GM21723 (cell line): Measurements from ENCODE around the gene GDF2.

Experiments used
- ATAC-seq: cut with Tn5 transposase; IDR thresholded peaks from one replicate; pipeline ENCODE4 v1.9.1; 2021; ENCODE audit warnings: mild to moderate bottlenecking, moderate library complexity; ENCODE audit not compliant: unreplicated experiment

The GDF2 gene

DNA sequence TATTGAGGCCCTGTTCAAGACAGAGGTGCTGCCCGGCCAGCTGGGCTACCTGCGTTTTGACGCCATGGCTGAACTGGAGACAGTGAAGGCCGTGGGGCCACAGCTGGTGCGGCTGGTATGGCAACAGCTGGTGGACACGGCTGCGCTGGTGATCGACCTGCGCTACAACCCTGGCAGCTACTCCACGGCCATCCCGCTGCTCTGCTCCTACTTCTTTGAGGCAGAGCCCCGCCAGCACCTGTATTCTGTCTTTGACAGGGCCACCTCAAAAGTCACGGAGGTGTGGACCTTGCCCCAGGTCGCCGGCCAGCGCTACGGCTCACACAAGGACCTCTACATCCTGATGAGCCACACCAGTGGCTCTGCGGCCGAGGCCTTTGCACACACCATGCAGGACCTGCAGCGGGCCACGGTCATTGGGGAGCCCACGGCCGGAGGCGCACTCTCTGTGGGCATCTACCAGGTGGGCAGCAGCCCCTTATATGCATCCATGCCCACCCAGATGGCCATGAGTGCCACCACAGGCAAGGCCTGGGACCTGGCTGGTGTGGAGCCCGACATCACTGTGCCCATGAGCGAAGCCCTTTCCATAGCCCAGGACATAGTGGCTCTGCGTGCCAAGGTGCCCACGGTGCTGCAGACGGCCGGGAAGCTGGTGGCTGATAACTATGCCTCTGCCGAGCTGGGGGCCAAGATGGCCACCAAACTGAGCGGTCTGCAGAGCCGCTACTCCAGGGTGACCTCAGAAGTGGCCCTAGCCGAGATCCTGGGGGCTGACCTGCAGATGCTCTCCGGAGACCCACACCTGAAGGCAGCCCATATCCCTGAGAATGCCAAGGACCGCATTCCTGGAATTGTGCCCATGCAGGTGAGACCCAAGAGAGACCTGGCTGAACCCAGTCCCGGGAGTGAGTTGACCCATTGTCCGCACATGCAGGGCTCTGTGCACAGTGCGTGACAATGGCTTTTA lies 28.7 kb downstream of the GDF2 start:
- ATAC-seq, result no peak

DNA sequence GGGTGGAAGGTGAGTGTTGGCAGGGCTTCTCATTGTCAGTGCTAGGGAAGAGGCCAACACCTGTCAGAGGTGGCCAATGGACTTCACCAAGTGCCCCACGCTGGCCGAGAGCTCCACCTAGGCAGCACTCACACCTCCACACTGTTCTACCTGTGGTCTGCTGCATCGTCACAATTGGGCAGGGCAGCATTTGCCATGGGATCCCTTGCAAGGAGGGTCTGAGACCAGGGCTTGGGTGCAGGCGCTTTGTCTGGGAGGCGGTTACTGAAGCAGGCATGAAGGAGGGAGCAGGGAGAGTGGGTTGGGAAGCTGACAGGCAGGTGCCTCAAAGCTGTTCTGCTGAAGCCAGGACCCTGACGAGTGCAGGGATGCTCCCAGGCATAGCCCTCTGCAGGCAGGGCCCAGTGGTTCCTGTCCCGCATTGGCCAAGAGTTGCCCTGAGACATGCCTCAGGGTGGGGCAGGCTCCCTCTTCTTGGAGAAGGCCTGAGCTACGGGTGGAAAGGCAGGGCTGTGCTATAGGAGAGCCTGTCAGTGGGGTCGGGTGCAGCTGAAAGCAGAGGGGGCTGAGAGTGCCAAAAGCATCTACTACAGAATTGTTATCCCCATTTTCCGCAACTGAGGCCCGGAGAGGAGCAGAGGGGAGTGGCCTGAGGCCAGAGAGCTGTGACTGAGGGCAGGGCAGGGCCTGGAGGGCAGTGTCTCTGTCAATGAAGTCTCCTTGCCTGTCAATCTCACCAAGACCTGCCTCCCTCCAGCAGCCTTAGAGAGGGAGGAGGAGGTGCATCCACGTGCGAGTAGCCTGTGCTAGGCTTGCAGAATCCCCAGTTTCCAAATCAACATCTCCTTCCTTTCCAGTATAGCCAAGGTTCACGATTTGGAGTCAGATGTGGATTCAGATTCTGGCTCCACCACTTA lies 29.9 kb downstream of the GDF2 start:
- ATAC-seq, result no peak

DNA sequence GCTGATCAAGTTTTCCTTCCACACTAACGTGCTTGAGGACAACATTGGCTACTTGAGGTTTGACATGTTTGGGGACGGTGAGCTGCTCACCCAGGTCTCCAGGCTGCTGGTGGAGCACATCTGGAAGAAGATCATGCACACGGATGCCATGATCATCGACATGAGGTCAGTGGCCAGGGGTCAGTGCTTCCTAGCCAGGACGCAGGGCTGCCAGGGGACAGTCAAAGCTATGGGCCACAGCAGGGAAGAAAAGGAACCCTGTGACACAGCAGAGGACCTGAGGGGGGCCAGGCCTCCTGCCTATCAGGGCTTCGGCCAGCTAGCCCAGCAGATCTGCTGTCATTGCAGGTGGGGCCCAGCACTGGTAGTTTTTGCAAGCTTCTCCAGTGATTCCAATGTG lies 31.1 kb downstream of the GDF2 start:
- no peak for ATAC-seq

DNA sequence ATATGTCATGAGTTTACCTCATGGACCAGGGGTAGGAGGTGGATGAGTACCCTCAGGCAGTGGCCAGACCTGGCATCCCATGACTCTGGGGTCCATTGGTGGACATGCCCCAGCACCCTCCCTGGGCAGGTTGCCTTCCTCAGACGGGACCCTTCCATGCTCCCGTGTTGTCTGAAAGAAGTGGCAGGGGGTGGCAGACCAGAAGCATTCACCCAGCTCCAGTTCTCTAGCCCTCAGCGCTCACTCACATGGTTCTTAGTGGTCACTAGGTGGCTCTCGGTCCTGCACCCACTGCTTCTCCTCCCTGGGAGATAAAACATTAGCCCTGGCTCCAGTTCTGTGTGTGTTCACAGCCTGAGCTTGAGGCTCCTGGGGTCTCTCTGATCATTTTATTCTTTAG lies 31.9 kb downstream of the GDF2 start:
- ATAC-seq, result no peak

DNA sequence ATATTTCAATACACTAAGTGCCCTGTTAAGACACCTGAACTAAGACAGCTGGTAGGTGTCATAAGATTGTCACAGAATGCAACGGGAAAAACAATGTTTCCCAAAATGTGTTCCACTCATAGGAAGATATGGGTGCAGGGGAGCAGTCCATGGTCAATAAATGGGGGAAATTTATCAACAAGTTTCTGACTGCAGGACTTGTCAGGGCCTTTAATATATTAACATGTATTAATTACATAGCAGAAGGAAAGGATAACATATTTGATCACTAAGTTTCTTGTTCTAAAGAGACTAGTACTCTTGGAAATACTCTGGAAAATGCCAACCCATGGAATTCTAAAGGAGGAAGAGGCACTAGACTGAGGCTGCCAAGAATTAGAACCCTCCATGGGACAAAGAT lies 32.6 kb downstream of the GDF2 start:
- ATAC-seq, result no peak

DNA sequence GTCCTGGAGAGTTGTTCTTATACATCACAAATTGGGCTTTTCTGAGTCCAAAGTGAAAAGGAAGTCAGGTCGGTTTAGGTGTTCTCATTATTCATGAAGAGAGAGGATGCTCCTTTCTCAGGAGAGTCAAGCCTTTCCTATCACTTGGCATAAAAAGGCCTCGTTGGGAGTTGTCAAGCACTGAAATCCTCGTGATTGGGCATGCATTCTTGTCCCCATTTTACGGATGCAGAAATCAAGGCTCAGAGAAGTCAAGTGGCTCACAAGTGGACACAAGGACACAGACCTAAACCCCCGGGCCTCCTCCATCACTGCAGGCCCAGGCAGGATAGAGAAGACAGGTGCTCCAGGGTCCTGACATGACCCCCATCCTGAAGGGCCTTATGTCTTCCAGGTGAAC lies 34.5 kb downstream of the GDF2 start:
- no peak for ATAC-seq

DNA sequence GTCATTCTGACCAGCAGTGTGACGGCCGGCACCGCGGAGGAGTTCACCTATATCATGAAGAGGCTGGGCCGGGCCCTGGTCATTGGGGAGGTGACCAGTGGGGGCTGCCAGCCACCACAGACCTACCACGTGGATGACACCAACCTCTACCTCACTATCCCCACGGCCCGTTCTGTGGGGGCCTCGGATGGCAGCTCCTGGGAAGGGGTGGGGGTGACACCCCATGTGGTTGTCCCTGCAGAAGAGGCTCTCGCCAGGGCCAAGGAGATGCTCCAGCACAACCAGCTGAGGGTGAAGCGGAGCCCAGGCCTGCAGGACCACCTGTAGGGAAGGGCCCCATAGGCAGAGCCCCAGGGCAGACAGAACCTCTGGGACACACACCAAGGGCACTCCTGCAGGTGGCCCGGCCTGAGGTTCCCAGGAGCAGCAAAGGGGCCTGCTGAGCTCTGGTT lies 34.9 kb downstream of the GDF2 start:
- ATAC-seq, result no peak

DNA sequence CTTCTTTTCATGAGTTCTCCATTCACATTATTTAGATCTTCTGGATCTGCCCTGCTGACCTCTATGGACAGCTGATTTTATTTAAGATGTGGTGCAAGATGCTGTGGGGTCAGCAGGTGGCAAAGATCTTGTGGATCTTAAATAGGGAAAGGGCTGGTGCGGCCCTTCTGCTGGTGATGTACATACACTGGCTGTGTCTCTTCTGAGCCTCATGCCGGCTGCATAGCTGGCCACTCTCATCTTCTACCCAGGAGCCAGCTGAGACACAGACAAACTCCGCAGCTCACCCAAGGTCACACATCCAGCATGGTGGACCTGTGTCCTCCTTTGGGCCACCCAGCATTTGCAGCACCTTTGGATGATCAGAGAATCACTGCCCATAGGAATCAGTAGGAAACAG lies 35.7 kb downstream of the GDF2 start:
- no peak for ATAC-seq

DNA sequence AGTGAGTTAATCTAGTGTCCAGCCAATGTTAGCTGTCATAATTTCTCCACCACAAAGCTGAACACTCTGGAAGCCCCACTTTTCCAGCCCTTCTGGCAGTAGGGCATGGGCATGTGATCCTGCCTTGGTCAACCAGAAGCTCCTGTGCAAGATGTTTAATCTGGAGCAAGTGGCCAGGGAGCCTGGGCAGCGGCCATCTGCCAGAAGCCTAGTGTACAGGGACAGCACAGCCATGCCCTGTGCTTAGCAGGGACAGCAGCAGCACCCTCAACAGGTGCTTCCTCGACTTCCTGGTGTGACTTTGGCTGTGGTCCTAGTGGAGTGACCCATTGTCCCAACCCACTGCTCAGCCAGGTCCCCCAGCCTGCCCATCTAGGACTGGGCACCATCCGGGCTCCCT lies 36.2 kb downstream of the GDF2 start:
- ATAC-seq, result no peak

DNA sequence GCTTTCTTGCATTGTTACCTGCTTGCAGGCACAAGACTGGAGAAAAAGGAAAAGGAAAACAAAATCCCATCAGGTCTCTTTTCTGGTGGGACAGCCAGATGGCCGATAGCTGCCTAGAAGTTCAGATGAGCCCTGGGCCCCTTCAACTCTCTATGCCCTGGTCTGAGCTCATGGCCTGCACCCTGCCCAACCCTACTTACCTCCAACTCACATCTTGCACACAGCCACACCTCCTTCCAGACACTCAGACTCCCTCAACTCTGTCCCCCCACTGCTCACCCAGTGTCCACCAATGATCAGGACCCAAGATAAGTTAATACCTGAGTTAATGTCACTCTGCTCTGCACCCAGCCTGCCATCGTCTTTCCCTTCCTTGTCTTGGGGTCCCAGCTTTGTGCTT lies 36.8 kb downstream of the GDF2 start:
- ATAC-seq, result no peak

DNA sequence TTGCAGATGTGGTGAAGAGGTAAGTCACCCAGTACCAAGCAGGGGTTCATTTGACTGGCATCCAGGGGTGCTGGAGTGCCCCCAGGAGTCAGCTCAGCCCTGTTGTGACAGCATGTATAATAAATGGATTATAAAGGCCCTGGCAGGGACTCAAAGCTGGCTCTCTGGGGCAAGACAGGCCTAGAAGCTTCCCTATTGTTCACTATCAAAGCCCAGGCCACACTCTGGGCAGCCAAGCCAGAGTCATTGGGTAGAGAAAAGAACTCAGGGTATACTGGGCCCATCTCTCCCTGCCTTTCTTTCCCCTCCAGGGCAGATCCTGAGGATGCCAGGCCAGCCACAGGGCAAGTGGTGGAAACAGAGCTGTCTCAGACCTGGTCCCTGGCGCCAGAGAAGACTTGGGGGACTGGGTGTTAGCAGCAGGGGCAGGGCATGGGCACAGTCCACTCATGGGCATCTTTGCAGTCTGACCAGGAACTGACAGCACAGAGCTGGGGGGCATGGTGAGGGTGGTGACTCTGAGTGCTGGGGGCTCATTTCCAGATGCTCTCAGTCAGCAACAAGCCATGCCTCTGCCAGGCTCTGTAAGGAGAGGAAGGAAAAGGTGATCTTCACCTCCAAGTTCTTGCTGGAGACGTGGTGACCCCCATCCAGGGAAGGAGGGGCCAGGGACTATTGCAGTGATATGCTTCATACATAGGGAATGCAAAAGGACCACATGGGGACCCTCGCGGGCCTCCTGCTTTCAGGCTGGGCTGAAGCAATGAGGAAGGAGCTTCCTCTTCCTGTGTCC lies 37.6 kb downstream of the GDF2 start:
- no peak for ATAC-seq

DNA sequence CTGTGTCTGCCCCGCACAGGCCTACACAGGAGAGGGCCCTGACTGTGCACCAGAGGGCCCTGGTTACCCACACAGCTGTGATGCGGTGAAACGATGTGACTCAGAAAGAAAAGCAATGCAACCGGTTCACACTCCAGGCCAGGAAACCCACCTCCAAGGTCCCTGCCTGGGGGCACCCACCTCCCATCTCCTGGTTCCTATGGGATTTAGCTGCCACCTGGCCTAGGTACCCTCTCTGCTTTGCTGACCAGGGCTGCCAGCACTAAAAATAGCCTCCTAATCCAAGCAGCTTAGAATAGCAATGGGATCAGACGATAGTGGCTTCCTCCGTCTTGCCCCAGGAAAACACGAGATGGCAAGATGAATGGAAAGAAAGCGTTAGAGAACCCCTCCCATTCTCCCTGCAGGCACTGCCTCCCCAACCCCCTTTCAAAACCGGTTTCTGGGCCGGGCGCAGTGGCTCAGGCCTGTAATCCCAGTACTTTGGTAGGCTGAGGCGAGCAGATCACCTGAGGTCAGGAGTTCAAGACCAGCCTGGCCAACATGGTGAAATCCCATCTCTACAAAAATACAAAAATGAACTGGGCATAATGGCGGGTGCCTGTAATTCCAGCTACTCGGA lies 38.3 kb downstream of the GDF2 start:
- no peak for ATAC-seq

DNA sequence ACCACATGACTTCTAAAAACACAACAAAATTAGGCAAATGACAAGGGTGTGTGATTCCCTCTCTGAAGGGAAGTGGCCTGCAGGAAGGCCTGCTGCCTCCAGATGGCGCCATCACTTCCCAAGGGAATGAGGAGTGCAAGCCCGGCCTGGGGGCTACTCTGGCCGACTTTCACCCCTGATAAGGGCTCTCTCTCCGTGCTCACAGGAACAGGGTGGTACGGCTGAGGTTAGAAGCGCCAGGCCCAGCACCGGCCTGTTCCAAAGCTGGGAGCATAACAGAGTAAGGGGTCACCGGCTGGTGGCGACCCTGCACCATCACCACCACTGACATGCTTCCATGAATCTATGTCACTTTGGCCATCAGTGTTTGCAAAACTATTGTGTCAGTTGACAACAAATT lies 39.0 kb downstream of the GDF2 start:
- ATAC-seq, result no peak

DNA sequence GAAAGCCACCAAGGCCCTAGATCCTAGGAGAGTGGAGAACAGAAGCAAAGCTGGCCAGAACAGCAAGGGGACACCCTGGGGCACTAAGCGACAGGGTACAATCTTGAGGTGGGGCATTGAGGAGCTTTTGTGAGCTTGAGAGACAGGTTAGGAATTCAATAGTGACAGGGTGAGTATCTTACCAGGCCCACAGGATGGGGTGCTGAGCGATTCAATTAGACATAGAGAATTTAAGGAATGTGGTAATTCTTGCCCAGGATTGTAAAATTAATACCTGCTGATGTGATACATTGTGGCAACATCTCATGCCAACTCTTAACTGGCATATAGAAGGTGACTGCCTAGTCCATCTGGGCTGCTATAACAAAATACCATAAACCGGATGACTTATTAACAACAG lies 39.9 kb downstream of the GDF2 start:
- no peak for ATAC-seq

DNA sequence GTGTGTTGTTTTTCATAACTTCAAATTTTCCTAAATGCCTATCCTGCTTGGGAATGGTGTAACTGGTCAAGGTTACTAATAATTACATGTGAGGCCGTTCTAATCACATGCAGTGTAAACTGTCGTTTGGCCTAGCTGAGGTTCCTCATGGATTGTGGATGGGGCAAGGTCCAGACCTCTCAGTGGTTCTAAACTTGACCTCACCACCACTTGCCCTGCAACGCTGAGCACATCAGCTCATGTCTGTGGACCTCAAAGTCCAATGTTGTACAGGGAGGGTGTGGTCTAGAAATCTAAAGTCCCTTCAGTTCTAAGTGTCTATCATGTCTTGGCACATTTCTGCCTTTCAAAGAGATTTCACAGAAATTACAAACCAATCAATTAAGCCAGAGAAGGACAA lies 41.5 kb downstream of the GDF2 start:
- ATAC-seq, result no peak

DNA sequence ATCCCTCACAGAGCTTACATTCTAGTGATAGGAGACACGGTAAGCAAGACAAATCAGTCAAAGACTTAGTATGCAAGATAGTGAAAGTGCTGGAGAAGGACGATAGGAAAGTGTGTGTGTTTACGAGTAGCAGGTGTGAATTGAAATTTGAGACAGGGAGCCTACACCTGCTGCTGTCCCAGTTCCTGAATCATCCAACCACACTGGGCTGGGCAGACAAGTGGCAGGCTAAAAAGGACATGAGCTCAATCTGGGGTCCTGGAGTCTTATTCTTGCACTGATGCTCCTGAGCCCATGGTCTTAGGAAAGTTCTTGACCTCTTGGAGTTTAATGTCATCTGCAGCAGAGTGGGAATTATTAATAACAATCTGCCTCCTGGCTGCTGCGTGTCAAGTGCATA lies 42.1 kb downstream of the GDF2 start:
- ATAC-seq, result no peak

DNA sequence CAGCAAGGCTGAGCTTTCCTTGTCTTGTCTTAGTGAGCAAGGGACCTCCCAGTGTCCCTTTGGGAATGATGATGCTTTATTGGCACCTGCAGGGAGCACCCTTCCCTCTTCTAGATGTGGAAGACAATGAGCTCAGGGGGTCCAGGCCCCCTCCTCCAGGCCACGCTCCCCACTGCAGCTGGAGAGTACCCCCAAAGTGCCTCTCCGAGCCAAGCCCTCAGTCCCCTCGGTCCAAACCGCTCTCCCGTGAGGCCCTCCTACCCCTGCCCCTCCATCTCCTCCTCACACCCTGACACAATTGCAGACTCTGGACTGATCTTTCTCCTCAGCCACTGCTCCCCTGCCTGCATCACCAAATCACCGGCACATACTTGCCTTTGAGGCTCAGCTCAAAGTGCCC lies 42.7 kb downstream of the GDF2 start:
- no peak for ATAC-seq

DNA sequence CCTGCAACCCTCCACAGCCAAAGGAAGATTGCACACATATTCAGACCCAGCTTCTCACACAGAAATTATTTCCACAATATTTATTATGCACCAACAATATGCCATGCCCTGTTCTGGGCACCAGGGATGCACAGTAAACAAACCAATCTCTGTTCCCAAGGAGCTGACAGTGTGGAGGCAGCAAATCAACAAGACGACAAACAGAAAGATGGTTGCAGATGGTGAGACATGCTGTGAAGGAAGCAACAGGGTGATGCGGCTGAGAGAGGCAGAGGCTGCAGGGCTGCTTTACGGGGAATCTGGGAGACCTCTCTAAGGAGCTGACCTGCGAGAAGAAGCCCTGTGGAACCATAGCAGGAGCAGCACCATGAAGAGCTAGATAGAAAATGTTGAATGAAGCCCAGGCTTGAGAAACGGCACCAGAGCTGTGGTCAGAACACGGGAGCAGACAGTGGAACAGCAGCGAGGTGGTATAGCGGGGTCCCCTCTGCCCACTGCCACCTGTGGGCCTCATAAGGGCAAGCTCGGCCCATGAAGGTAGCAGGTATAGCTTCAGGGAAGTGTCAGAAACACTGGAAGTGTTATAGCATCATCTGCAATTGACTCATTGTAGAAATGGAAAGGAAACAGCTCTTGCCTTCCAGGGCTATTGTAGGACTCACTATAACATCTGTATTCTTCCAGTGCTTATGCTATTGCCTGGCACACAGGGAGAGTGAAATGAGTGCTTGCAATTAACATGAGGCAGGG lies 43.4 kb downstream of the GDF2 start:
- no peak for ATAC-seq

DNA sequence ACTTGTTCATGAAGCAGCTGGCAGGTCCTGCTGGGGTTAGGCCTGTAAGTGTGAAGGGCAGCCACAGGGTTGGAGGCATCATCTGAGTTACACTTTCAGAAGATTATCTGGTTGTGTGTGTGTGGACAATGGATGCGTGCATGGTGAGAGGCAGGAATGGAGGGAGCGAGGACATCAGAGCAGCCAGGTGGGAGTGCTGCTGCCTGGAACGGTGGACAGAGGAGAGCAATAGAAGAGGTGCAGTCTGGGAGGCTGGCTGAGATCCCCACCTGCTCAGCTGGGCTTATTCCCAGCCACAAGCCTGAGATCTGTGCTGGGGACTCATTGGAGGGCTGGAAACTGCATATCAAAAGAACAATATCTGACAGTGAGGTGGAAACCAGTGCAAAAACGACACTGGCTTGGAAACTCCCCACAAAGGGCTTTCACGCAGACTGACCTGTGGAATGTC lies 44.0 kb downstream of the GDF2 start:
- no peak for ATAC-seq
